ENCODE results near the gene CARMIL3. TPM values are rescaled to one million over a fixed set of nuclear protein-coding genes. Genes with fewer than 3 reads are reported as not detected.

Gene CARMIL3
- total RNA-seq, 2 donors from 2014 or later: 0.59 to 3.9 TPM

DNA sequence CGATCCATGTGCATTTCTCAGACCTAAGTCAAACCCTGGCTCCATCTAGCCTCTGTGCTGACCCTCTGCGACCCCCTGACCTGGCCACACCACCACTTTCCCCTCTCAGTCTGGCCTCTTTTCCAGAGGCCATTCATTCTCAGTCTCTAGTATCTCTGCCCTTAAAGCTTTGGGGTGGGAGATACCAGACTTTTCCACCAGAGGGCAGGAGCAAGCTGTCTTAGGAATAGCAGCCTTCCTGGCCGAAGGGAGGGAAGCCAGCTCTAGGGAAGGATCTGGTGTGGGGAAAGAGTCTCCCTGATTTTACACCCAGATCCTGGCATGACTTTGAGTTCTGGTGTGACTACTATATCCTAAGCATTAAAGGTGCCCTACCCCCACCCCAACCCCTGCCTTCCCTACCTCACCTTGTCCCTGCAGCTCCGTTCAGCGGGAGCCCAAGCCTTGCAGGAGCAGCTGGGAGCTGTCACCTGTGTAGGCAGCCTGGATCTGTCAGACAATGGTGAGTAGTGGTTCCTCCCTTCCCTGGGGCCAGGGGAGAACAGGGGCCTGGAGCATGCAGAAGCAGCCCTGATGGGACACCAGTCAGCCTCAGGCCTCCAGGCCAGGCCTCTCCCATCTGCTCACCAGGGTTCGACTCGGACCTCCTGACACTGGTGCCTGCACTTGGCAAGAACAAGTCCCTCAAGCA lies 6.6 kb downstream of the CARMIL3 start:
- Histone ChIP-seq H3K27me3 (replicated peaks; ENCODE audit: insufficient read depth) (no peaks in the 10 kb centered on the region), H3K27ac (no peak overlapping the region), H3K9me3 (no peaks in the 10 kb centered on the region), H3K4me3 (no peak overlapping the region), H3K4me1 (replicated peaks) (no peaks in the 10 kb centered on the region), H3K36me3 (no peaks in the 10 kb centered on the region)
- 52% methylated on average over 7 of the region's 7 CpGs for WGBS
- TF ChIP-seq POLR2A (IDR thresholded peaks at IDR 0.05) (no peak), POLR2AphosphoS5 (IDR thresholded peaks at IDR 0.05) (peak; percentile 84)
- TF ChIP-seq, protein P1, sequence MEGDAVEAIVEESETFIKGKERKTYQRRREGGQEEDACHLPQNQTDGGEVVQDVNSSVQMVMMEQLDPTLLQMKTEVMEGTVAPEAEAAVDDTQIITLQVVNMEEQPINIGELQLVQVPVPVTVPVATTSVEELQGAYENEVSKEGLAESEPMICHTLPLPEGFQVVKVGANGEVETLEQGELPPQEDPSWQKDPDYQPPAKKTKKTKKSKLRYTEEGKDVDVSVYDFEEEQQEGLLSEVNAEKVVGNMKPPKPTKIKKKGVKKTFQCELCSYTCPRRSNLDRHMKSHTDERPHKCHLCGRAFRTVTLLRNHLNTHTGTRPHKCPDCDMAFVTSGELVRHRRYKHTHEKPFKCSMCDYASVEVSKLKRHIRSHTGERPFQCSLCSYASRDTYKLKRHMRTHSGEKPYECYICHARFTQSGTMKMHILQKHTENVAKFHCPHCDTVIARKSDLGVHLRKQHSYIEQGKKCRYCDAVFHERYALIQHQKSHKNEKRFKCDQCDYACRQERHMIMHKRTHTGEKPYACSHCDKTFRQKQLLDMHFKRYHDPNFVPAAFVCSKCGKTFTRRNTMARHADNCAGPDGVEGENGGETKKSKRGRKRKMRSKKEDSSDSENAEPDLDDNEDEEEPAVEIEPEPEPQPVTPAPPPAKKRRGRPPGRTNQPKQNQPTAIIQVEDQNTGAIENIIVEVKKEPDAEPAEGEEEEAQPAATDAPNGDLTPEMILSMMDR (IDR thresholded peaks at IDR 0.05): peak in 3 of 4 experiments; percentile 88 to 95 (median 89)
- intact Hi-C loops (cut with DNase I): loop anchor here (2.0 to 5.0 kb wide), 2 partner anchors 32 to 49 kb away; no protein-coding TSS in a partner anchor
- DNase-seq (ENCODE audit: low spot score): peak; percentile 86

DNA sequence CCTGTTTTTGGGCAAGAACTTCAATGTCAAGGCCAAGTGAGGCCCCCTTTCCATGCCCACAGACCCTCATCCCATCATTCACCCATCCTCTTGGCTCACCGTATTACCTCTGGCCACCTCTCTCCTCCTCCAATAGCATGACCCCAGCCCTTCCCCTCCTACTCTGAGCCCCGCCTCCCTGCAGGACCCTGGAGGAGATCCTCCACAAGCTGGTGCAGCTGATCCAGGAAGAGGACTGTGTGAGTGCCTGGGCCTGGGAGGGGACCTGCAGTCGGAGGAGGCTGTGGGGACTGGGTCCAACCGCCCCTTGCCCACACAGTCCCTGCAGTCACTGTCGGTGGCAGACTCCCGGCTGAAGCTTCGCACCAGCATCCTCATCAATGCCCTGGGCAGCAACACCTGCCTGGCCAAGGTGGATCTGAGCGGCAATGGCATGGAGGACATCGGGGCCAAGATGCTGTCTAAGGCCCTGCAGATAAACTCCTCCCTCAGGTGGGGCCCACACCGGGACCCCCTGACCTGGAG lies 7.2 kb downstream of the CARMIL3 start:
- Histone ChIP-seq H3K36me3 (no peaks in the 10 kb centered on the region), H3K27ac (no peak overlapping the region), H3K9me3 (no peaks in the 10 kb centered on the region), H3K4me3 (no peak overlapping the region), H3K27me3 (replicated peaks; ENCODE audit: insufficient read depth) (no peaks in the 10 kb centered on the region), H3K4me1 (replicated peaks) (no peaks in the 10 kb centered on the region)
- TF ChIP-seq POLR2A (IDR thresholded peaks at IDR 0.05): no peak
- TF ChIP-seq, protein P1 (IDR thresholded peaks at IDR 0.05): no peak
- no peak for TF ChIP-seq POLR2AphosphoS5 (IDR thresholded peaks at IDR 0.05)
- intact Hi-C loops (cut with DNase I): loop anchor here (2.0 to 5.0 kb wide), 2 partner anchors 32 to 48 kb away; no protein-coding TSS in a partner anchor
- DNase-seq (ENCODE audit: low spot score): no peak
- 91% methylated on average over 10 of the region's 10 CpGs for WGBS

DNA sequence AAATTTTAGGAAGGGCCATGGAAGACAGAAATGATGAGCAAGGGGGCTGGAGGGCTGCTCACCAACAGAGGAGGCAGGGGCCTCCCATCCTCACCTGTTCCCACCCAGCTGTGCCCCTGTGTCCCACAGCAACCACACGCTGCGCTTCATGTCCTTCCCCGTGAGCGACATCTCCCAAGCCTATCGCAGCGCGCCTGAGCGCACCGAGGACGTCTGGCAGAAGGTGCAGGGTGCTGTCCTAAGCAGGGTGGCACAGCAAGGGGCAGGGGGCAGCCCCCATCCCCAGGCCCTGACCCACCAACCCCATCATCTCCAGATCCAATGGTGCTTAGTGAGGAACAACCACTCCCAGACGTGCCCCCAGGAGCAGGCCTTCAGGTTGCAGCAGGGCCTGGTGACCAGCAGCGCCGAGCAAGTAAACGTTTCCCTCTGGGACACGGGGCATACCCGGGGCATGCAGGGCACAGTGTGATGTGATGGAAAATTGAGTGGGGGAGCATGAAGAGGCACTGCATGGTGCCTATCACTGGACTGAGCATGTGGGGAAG lies 8.1 kb downstream of the CARMIL3 start:
- TF ChIP-seq, protein P1 (IDR thresholded peaks at IDR 0.05): no peak
- TF ChIP-seq POLR2AphosphoS5 (IDR thresholded peaks at IDR 0.05) (no peak), POLR2A (IDR thresholded peaks at IDR 0.05) (no peak)
- DNase-seq (ENCODE audit: low spot score): no peak
- H3K4me3 ChIP-seq: no peak overlapping the region
- no peak overlapping the region for H3K27ac ChIP-seq
- 92% methylated on average over 16 of the region's 16 CpGs for WGBS
- no peaks in the 10 kb centered on the region for H3K27me3 ChIP-seq (replicated peaks; ENCODE audit: insufficient read depth)
- H3K36me3 ChIP-seq: no peaks in the 10 kb centered on the region
- intact Hi-C loops (cut with DNase I): loop anchor here (2.0 to 5.0 kb wide), 2 partner anchors 31 to 47 kb away; no protein-coding TSS in a partner anchor
- no peaks in the 10 kb centered on the region for H3K4me1 ChIP-seq (replicated peaks)
- no peaks in the 10 kb centered on the region for H3K9me3 ChIP-seq

DNA sequence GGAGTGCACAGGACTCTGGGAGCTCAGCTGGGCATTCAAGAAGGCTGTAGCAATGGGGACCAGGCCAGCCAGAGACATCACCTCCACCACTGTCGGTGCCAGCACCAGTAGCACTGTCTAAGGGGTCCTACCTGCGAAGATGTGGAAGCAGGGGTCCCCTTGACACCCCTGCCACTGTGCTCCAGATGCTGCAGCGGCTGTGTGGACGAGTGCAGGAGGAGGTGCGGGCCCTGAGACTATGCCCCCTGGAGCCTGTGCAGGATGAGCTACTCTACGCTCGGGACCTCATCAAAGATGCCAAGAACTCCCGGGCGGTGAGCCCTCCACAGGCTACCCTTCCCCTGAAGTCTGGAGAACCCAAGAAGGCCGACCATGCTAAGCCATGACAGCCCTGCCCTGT lies 8.6 kb downstream of the CARMIL3 start:
- DNase-seq (ENCODE audit: low spot score): no peak
- Histone ChIP-seq H3K4me3 (no peak overlapping the region), H3K27ac (no peak overlapping the region), H3K27me3 (replicated peaks; ENCODE audit: insufficient read depth) (no peaks in the 10 kb centered on the region), H3K4me1 (replicated peaks) (no peaks in the 10 kb centered on the region), H3K36me3 (no peaks in the 10 kb centered on the region), H3K9me3 (no peaks in the 10 kb centered on the region)
- 95% methylated on average over 10 of the region's 10 CpGs for WGBS
- TF ChIP-seq POLR2A (IDR thresholded peaks at IDR 0.05) (no peak), POLR2AphosphoS5 (IDR thresholded peaks at IDR 0.05) (no peak)
- TF ChIP-seq, protein P1 (IDR thresholded peaks at IDR 0.05): no peak
- intact Hi-C loops (cut with DNase I): no loop called here

All from prostate gland (tissue), 2 donors.